GM18873 (cell line): ENCODE data around the gene THOC2.
"Not testable (repeated sequence)": the region's sequence is repeated elsewhere in the genome, so short reads cannot be mapped to it uniquely, and the experiment has no call there.

Source experiments
- ATAC-seq: cut with Tn5 transposase; IDR thresholded peaks from one replicate; pipeline ENCODE4 v1.9.1; 2021; ENCODE audit warnings: mild to moderate bottlenecking, moderate library complexity, moderate number of reproducible peaks; ENCODE audit not compliant: unreplicated experiment, low FRiP score

The THOC2 gene, protein sequence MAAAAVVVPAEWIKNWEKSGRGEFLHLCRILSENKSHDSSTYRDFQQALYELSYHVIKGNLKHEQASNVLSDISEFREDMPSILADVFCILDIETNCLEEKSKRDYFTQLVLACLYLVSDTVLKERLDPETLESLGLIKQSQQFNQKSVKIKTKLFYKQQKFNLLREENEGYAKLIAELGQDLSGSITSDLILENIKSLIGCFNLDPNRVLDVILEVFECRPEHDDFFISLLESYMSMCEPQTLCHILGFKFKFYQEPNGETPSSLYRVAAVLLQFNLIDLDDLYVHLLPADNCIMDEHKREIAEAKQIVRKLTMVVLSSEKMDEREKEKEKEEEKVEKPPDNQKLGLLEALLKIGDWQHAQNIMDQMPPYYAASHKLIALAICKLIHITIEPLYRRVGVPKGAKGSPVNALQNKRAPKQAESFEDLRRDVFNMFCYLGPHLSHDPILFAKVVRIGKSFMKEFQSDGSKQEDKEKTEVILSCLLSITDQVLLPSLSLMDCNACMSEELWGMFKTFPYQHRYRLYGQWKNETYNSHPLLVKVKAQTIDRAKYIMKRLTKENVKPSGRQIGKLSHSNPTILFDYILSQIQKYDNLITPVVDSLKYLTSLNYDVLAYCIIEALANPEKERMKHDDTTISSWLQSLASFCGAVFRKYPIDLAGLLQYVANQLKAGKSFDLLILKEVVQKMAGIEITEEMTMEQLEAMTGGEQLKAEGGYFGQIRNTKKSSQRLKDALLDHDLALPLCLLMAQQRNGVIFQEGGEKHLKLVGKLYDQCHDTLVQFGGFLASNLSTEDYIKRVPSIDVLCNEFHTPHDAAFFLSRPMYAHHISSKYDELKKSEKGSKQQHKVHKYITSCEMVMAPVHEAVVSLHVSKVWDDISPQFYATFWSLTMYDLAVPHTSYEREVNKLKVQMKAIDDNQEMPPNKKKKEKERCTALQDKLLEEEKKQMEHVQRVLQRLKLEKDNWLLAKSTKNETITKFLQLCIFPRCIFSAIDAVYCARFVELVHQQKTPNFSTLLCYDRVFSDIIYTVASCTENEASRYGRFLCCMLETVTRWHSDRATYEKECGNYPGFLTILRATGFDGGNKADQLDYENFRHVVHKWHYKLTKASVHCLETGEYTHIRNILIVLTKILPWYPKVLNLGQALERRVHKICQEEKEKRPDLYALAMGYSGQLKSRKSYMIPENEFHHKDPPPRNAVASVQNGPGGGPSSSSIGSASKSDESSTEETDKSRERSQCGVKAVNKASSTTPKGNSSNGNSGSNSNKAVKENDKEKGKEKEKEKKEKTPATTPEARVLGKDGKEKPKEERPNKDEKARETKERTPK (N-terminal part only)

DNA sequence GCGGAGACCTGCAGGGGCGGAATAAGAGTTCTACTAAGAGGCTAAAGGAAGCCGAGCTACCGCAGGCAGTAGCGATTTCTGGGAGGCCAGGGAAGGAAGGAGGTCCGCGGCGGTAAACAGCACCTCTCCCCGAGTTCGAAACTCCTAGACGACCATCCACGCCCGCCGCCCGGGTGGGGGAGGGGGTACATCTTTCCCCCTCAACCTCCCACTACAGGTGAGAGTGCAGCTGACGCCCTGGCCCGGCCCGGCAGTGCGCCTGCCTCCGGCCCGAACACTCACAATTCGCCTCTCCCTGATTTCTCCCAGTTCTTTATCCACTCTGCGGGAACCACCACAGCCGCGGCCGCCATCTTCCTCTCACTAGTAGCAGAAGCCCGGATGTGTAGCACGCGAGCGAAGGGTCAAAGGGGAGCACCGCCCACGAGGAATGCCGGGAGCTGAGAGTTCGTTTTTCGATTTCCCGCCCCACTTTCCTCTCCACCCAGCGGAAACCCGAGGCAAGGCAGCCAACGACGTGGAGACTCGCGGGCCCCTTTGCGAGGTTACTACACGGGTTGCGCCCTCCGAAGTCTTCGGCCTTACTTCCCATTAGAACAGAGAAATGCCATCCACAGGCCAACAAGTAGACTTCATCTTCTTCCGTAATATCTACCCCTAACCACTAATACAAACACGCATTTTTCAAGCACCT, at the start of gene THOC2:
THOC2 (minus strand) TSS at position 383 of the 694 bp plus-strand sequence; CDS start at position 353, 30 bp downstream.
- ATAC-seq = peak; percentile 71

GRCh38 chrX:123781786-123782185, 48.9 kb upstream of the THOC2 start:
- not testable (repeated sequence) for ATAC-seq

DNA sequence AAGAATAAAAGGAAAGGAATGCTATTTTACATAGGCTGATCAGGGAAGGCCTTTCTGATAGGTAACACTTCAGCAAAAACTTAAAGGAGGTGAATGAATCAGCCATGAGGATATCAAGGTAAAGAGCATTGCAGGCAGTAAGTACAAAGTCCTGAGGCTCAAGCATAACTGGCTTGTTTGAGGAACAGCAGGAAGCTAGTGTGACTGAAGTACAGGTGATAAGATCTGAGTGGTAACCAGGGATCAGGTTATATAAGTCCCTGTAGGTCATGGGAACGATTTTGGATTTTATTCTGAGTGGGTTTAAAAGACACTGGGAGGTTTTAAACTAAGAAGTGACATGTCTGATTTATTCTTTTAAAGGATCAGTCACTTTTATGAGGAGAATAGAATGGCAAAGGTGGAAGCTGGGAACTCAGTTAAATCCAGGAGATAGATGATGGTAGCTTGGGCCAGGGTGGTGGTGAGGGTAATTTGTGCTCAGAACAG, 47.1 kb upstream of the THOC2 start:
- no peak for ATAC-seq

- ATAC-seq = no peak
Observed at GRCh38 chrX:123773258-123773988, 40.6 kb upstream of the THOC2 start.

GRCh38 chrX:123771449-123772064, 38.7 kb upstream of the THOC2 start:
- peak; percentile 81 for ATAC-seq

DNA sequence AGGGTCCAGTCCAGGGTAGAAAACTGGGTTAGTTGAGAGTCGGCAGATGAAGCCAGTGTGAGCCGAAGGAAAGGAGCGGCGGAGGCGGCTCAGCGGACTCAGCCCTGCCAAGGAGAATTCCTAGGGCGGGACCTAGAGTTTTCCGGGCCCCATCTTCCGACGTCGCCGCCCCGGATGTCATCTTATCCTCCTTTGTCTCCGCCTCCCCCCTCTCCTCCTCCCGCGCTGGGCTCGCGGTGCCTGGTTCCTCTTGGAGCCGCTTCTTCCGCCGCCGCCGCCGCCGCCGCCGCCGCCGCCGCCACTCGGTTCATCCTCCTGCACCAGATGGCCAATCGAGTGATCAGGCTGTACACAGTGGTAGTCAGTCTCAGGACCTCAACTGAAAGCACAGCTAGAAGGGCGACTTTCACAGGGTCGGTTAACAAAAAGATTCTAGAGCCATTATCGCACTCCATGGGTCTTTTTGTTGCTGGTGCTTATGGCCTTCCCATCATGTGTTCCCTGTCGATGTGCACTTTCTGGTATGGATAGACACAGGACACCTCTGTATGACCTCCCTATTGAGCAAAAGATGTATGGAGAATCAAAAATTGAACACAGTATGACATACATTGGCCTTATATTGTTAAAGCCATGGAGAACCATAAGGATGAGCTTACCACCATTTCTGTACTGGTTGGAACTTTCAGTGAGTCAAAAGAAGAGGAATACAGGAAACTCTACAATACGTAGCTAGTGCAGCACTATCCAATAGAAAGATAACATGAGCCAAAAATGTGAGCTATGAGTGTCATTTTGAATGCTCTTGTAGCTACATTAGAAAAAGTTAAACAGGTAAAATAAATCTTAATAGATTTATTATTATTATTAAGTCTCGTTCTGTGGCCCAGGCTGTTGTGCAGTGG, 32.4 kb upstream of the THOC2 start:
- ATAC-seq = peak; percentile 72

DNA sequence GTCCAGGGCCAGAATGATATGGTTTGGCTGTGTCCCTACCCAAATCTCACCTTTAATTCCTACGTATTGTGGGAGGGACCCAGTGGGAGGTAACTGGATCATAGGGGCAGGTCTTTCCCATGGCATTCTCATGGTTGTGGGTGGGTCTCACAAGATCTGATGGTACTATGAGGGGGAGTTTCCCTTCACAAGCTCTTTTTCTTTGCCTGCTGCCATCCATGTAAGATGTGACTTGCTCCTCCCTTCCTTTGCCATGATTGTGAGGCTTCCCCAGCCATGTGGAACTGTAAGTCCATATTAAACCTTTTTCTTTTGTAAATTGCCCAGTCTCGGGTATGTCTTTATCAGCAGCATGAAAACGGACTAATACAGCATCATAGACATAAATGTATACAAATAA, 27.0 kb upstream of the THOC2 start:
- not testable (repeated sequence) for ATAC-seq

DNA sequence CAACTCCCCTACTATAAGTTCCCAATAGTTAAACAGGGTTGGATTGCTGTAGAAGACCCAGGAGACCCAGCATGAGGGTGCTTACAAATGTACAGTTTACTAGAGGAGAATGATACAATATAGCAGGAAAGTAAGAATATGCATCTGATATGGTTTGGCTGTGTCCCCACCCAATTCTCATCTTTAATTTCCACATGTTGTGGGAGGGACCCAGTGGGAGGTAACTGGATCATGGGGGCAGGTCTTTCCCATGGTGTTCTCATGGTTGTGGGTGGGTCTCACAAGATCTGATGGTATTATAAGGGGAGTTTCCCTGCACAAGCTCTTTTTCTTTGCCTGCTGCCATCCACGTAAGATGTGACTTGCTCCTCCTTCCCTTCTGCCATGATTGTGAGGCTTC, 24.9 kb upstream of the THOC2 start:
- not testable (repeated sequence) for ATAC-seq

GRCh38 chrX:123756320-123756719, 23.5 kb upstream of the THOC2 start:
- no peak for ATAC-seq

- no peak for ATAC-seq
Observed at GRCh38 chrX:123755107-123755506, 22.3 kb upstream of the THOC2 start.

DNA sequence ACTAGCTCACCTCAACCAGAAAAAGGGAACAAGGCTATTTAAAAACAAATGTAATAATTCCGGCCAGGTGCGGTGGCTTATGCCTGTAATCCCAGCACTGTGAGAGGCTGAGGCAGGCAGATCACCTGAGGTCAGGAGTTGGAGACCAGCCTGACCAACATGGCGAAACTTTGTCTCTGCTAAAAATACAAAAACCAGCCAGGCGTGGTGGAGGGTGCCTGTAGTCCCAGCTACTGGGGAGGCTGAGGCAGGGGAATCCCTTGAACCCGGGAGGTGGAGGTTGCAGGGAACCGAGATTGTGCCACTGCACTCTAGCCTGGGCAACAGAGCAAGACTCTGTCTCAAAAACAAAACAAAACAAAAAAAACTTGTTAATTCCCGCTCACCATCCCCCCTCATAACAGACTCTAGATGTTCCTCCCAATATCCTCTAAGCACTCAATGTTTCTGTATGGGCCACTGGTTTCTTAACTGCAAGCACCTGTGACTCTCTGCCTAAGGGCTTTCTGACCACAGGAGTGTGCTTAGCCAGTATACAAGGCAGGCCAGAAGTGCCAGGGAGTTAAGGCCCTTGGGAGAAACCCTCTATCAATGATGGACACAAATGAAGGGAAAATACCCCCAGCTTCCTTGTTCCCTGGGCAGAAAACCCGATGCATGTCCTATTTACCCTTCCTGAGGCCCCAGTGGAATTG, 21.0 kb upstream of the THOC2 start:
- ATAC-seq = no peak

DNA sequence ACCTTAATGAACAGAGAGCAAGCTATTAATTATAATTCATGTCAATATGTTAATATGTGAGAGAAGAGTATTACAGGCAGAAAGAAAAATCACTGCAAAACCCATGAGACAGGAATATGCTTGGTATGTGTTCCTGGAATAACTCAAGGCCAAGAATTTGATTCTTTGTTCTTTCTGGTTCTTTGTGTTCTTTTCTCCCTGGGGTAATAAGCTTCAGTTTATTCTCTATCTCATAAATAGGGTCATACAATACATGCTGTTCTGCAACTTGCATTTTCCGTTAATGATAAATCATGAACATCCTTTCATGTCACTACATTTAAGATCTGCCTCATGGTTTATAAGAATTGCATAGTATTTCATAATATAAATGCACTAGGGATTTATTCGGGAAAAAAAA, 16.8 kb upstream of the THOC2 start:
- ATAC-seq = no peak

- no peak for ATAC-seq
Observed at GRCh38 chrX:123745511-123745910, 12.7 kb upstream of the THOC2 start.

DNA sequence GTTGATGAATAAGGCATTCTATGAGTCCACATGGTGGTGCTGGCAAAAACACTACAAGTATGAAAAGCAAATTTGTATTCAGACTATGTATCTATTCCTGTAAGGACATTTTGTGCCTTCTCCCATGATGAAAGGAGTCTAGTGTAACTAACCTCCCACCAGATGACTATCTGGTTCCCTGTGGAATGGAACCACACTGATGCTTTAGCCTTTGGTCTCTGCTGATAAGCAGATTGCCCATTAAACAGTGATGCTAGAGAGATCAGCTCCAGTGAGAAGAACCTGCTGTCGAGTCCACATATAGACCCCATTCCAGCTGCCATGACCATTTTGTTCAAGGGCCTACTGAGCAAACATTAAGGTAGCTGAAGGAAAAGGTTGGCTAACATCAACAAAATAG, 10.5 kb upstream of the THOC2 start:
- no peak for ATAC-seq

- no peak for ATAC-seq
Observed at GRCh38 chrX:123742440-123742839, 9.6 kb upstream of the THOC2 start.

GRCh38 chrX:123740536-123740935, 7.7 kb upstream of the THOC2 start:
- ATAC-seq = no peak

GRCh38 chrX:123740006-123740405, 7.2 kb upstream of the THOC2 start:
- ATAC-seq = no peak
